GM23248 (cell line): ENCODE data around the gene AMPH. TPM values are rescaled to one million over a fixed set of nuclear protein-coding genes. Genes with fewer than 3 reads are reported as not detected.

Source experiments
- DNase-seq: peaks from one replicate; pipeline ENCODE4 v3.0.0-alpha.2; 2015
- H2AFZ ChIP-seq: fragments of 200-600 bp; sonication (generic); 2 replicates; pipeline ENCODE4 v1.6.1; 2016; ENCODE audit warnings: antibody characterized with exemption
- H3F3A ChIP-seq: fragments of 200-600 bp; sonication (generic); 2 replicates; pipeline ENCODE4 v1.6.1; 2016; ENCODE audit warnings: mild to moderate bottlenecking, antibody characterized with exemption, mixed run types; ENCODE audit not compliant: insufficient read depth
- H3K27ac ChIP-seq: fragments of 200-600 bp; sonication (generic); 2 replicates; pipeline ENCODE4 v1.5.1; 2016; ENCODE audit warnings: mild to moderate bottlenecking
- H3K27me3 ChIP-seq: fragments of 200-600 bp; sonication (generic); replicated peaks from 2 replicates; pipeline ENCODE4 v1.6.1; 2016; ENCODE audit warnings: mild to moderate bottlenecking; ENCODE audit not compliant: insufficient read depth
- H3K36me3 ChIP-seq: fragments of 200-600 bp; sonication (generic); 2 replicates; pipeline ENCODE4 v1.6.1; 2016; ENCODE audit warnings: low read depth, mild to moderate bottlenecking
- H3K4me1 ChIP-seq: fragments of 200-600 bp; sonication (generic); 2 replicates; pipeline ENCODE4 v1.6.1; 2016; ENCODE audit warnings: mild to moderate bottlenecking; ENCODE audit not compliant: insufficient read depth
- H3K4me2 ChIP-seq: fragments of 200-600 bp; sonication (generic); one replicate; pipeline ENCODE4 v1.6.1; 2016; ENCODE audit warnings: mild to moderate bottlenecking; ENCODE audit not compliant: unreplicated experiment
- H3K4me3 ChIP-seq: fragments of 200-600 bp; sonication (generic); 2 replicates; pipeline ENCODE4 v1.5.1; 2016; ENCODE audit warnings: mild to moderate bottlenecking
- H3K79me2 ChIP-seq: fragments of 200-600 bp; sonication (generic); 2 replicates; pipeline ENCODE4 v1.6.1; 2016; ENCODE audit warnings: mild to moderate bottlenecking; ENCODE audit not compliant: insufficient read depth
- H3K9ac ChIP-seq: fragments of 200-600 bp; sonication (generic); 2 replicates; pipeline ENCODE4 v1.6.1; 2016; ENCODE audit warnings: mild to moderate bottlenecking
- H3K9me2 ChIP-seq: fragments of 200-600 bp; sonication (generic); 2 replicates; pipeline ENCODE4 v1.6.1; 2016; ENCODE audit warnings: mixed run types, mild to moderate bottlenecking, moderate library complexity; ENCODE audit not compliant: insufficient read depth
- H3K9me3 ChIP-seq: fragments of 200-600 bp; sonication (generic); one replicate; pipeline ENCODE4 v1.6.1; 2017; ENCODE audit warnings: low read depth
- H4K20me1 ChIP-seq: fragments of 200-600 bp; sonication (generic); 2 replicates; pipeline ENCODE4 v1.6.0; 2016; ENCODE audit not compliant: insufficient read depth
- EZH2 ChIP-seq: fragments of 200-600 bp; sonication (generic); IDR thresholded peaks from 2 replicates; pipeline ENCODE4 v1.6.1; 2018; ENCODE audit warnings: antibody characterized with exemption, mild to moderate bottlenecking; ENCODE audit not compliant: insufficient read depth, poor library complexity, severe bottlenecking
- EZH2phosphoT487 ChIP-seq: fragments of 200-600 bp; sonication (generic); IDR thresholded peaks from 2 replicates; pipeline ENCODE4 v1.6.1; 2018; ENCODE audit warnings: antibody characterized with exemption, moderate library complexity, mild to moderate bottlenecking, low read depth; ENCODE audit not compliant: insufficient read depth
- WGBS, 2 experiments: methylation state at CpG; one replicate each; pipeline ENCODE4 v1.1.6; 2015 to 2017; ENCODE audit warnings: low lambda C conversion rate in 2 of 2, low coverage in 1 of 2; ENCODE audit errors: missing lambda C conversion rate in 2 of 2; 5-methylcytosine and 5-hydroxymethylcytosine counted together
- in situ Hi-C: fragments of 300-500 bp; cut with MboI; formaldehyde crosslinking; loops from 2 replicates; pipeline ENCODE4 v1.15.0; 2020
- polyA plus RNA-seq: library from polyadenylated mRNA; unstranded; fragments of >200 nt; fragmentation: Nextera tagmentation; extraction: Ambion mirVana; gene quantifications from 2 replicates; pipeline ENCODE4 v1.2.1, GENCODE V29; 2016
- total RNA-seq: library from RNA; depleted of rRNA; stranded (reverse); fragments of >200 nt; shearing (Covaris generic); gene quantifications from 2 replicates; pipeline ENCODE4 v1.2.3, GENCODE V29; 2014

The AMPH gene
- total and polyA plus RNA-seq, 2 experiments from 2014 or later, result 3.1 to 4.9 TPM

- Histone ChIP-seq H3K4me3 (peak overlapping the region; percentile 54), H3K27ac (peak overlapping the region; percentile 63), H3K4me2 (peak overlapping the region; percentile 75), H3K4me1 (peaks cover 26% of the 10 kb centered on the region), H3K9me3 (no peaks in the 10 kb centered on the region), H3K79me2 (no peaks in the 10 kb centered on the region), H2AFZ (no peak overlapping the region), H4K20me1 (no peaks in the 10 kb centered on the region), H3F3A (peaks cover 30% of the 10 kb centered on the region), H3K9ac (0 out of 2 replicates have a peak overlapping the region, but pooled peaks have one; percentile 5), H3K9me2 (peaks cover 8% of the 10 kb centered on the region; the same call in 1 of the 2 replicates), H3K27me3 (no peaks in the 10 kb centered on the region), H3K36me3 (no peaks in the 10 kb centered on the region)
- TF ChIP-seq EZH2, result no peak
- no peak for TF ChIP-seq EZH2phosphoT487
- DNase-seq, result peak; percentile 60
- in situ Hi-C loops, result no loop called here
- WGBS, 2 experiments, result 18 to 32% methylated on average over 2 of the region's 2 CpGs
Measured at GRCh38 chr7:38507384-38507783, 123.8 kb downstream of the AMPH start.

DNA sequence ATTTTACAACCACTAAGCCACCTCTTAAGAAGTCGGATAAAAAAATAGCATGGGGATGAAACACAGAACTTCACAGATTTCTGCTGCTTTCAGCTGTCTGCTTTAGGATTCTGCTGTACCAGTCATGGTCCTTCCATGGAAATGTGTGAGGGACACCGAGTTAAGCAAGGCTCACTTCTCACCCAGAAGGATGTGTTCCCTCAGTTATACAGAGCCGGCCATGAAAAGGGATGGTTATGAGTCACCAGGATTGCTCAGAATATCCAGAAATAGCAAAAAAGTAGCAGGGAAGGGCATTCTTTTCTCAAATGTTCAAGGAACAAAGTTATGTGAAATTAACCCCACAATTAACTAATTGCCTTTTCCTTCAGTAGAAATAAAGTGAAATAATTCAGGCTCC lies 124.4 kb downstream of the AMPH start:
- peak overlapping the region; percentile 75 for H3K4me2 ChIP-seq
- peak; percentile 86 for DNase-seq
- 17 to 22% methylated on average over 3 of the region's 3 CpGs for WGBS, 2 experiments

DNA sequence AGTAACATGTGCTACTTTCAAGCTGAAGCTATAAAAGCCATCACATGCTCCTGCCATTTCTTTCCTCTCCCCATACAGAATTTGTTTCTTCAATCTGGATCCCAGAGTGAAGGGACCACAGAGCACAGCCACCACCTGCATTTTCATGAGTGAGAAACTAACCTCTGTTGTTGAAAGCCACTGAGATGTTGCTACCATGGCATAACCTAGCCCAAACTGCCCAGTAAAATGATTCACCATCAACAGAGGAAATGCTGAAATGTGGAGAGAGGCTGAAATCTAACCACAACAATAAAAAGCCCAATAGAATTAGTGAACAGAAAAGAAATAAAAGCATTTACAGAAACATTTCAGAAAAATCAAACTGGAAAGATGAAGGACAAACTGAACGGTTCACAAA lies 125.2 kb downstream of the AMPH start:
- H2AFZ ChIP-seq, result peak overlapping the region; percentile 28
- H3K9me2 ChIP-seq, result no peaks in the 10 kb centered on the region
- TF ChIP-seq EZH2phosphoT487 (no peak), EZH2 (no peak)
- peak overlapping the region; percentile 63 for H3K27ac ChIP-seq
- in situ Hi-C loops, result no loop called here
- WGBS, 2 experiments, result 96 to 97% methylated on average over 1 of the region's 1 CpG
- H3K4me2 ChIP-seq, result peak overlapping the region; percentile 75
- H3K4me1 ChIP-seq, result peaks cover 26% of the 10 kb centered on the region
- peak overlapping the region; percentile 54; the same call in 1 of the 2 replicates for H3K4me3 ChIP-seq
- H3K9ac ChIP-seq, result 0 out of 2 replicates have a peak overlapping the region, but pooled peaks have one; percentile 5
- H3F3A ChIP-seq, result peaks cover 30% of the 10 kb centered on the region
- H3K79me2 ChIP-seq, result no peaks in the 10 kb centered on the region
- no peaks in the 10 kb centered on the region for H3K36me3 ChIP-seq
- H3K27me3 ChIP-seq, result no peaks in the 10 kb centered on the region
- no peaks in the 10 kb centered on the region for H3K9me3 ChIP-seq
- H4K20me1 ChIP-seq, result no peaks in the 10 kb centered on the region
- peak; percentile 70 for DNase-seq

More for the DNA sequence above, 124.4 kb downstream of the AMPH start:
- no peaks in the 10 kb centered on the region for H4K20me1 ChIP-seq
- peak overlapping the region; percentile 54 for H3K4me3 ChIP-seq
- peak overlapping the region; percentile 63 for H3K27ac ChIP-seq
- H3K79me2 ChIP-seq, result no peaks in the 10 kb centered on the region
- H3K4me1 ChIP-seq, result peaks cover 26% of the 10 kb centered on the region
- TF ChIP-seq EZH2, result no peak
- TF ChIP-seq EZH2phosphoT487, result no peak
- 0 out of 2 replicates have a peak overlapping the region, but pooled peaks have one; percentile 5 for H3K9ac ChIP-seq
- peak overlapping the region; percentile 28 for H2AFZ ChIP-seq
- H3K36me3 ChIP-seq, result no peaks in the 10 kb centered on the region
- no peaks in the 10 kb centered on the region for H3K27me3 ChIP-seq
- no peaks in the 10 kb centered on the region for H3K9me3 ChIP-seq
- H3K9me2 ChIP-seq, result 0 out of 2 replicates have a peak, but pooled peaks cover 2% of the 10 kb centered on the region
- in situ Hi-C loops, result no loop called here
- peaks cover 30% of the 10 kb centered on the region for H3F3A ChIP-seq

- Histone ChIP-seq H2AFZ (no peak overlapping the region), H4K20me1 (no peaks in the 10 kb centered on the region), H3K4me3 (no peak overlapping the region), H3K9me2 (no peaks in the 10 kb centered on the region), H3K79me2 (no peaks in the 10 kb centered on the region), H3K36me3 (no peaks in the 10 kb centered on the region), H3K9ac (no peak overlapping the region), H3F3A (peaks cover 30% of the 10 kb centered on the region), H3K27me3 (no peaks in the 10 kb centered on the region), H3K27ac (no peak overlapping the region), H3K9me3 (no peaks in the 10 kb centered on the region), H3K4me2 (no peak overlapping the region), H3K4me1 (peaks cover 26% of the 10 kb centered on the region)
- in situ Hi-C loops, result no loop called here
- DNase-seq, result no peak
- 62 to 67% methylated on average over 2 of the region's 2 CpGs for WGBS, 2 experiments
- TF ChIP-seq EZH2, result no peak
- TF ChIP-seq EZH2phosphoT487, result no peak
Measured at GRCh38 chr7:38504684-38505083, 126.5 kb downstream of the AMPH start.
